Tibial artery (tissue), 4 donors: Measurements from ENCODE around the gene ACTRT2.

Experiments used
- DNase-seq, 2 donors: peaks; one replicate each; pipeline ENCODE4 v3.0.0-alpha.2; 2019
- H3K27ac ChIP-seq, 2 donors: fragments of 200-600 bp; sonication (generic) in 1 of 2; 1 replicate in 1 of 2; 2 replicates in 1 of 2; pipeline ENCODE4 v1.5.1; 2018 to 2019; ENCODE audit warnings: mild to moderate bottlenecking in 1 of 2
- H3K27me3 ChIP-seq, 2 donors: fragments of 200-600 bp; sonication (generic) in 1 of 2; one replicate each; pipeline versions ENCODE4 v1.5.1 to v1.6.0; 2016 to 2019
- H3K36me3 ChIP-seq, 3 donors: fragments of 200-600 bp; sonication (generic) in 2 of 3; one replicate each; pipeline ENCODE4 v1.5.1; 2016 to 2019; ENCODE audit warnings: mild to moderate bottlenecking in 2 of 3
- H3K4me1 ChIP-seq, 4 donors: fragments of 200-600 bp; sonication (generic) in 2 of 4; 1 replicate in 3 of 4; 2 replicates in 1 of 4; pipeline ENCODE4 v1.5.1; 2016 to 2019
- H3K4me3 ChIP-seq, 2 donors: fragments of 200-600 bp; sonication (generic) in 1 of 2; 1 replicate in 1 of 2; 2 replicates in 1 of 2; pipeline ENCODE4 v1.5.1; 2018 to 2019; ENCODE audit warnings: mild to moderate bottlenecking in 2 of 2
- H3K9me3 ChIP-seq, 3 donors: fragments of 200-600 bp; sonication (generic) in 1 of 3; one replicate each; pipeline ENCODE4 v1.5.1; 2016 to 2019
- CTCF ChIP-seq, 2 experiments: fragments of 200-600 bp in 1 of 2; fragments of 450-650 bp in 1 of 2; IDR thresholded peaks; one replicate each; pipeline ENCODE4 v1.5.1; 2017 to 2019; ENCODE audit warnings: antibody characterized with exemption in 2 of 2, mild to moderate bottlenecking in 1 of 2, moderate library complexity in 1 of 2
- intact Hi-C: fragments of 100-400 bp; cut with DNase I; formaldehyde crosslinking; loops from one replicate; pipeline ENCODE4 v1.15.0; 2023; ENCODE audit warnings: low total_unique reads

Gene ACTRT2

GRCh38 chr1:2982615-2983318 lies 38.5 kb upstream of the ACTRT2 start:
- H3K4me1 ChIP-seq: peaks cover 0 to 45% (median 23%) of the 10 kb centered on the region in 4 donors
- H3K36me3 ChIP-seq: no peaks in the 10 kb centered on the region
- no peak overlapping the region for H3K27ac ChIP-seq
- no peak for TF ChIP-seq CTCF (IDR thresholded peaks at IDR 0.05)
- no peaks in the 10 kb centered on the region for H3K9me3 ChIP-seq
- peaks cover 0 to 17% of the 10 kb centered on the region in 2 donors for H3K27me3 ChIP-seq
- intact Hi-C loops: no loop called here
- peak; percentile 18 to 78 for DNase-seq
- peak overlapping the region in 1 of 2 donors; percentile 14 for H3K4me3 ChIP-seq

GRCh38 chr1:2983319-2983705 lies 38.0 kb upstream of the ACTRT2 start:
- DNase-seq: peak in 1 of 2 donors; percentile 1
- no peak for TF ChIP-seq CTCF (IDR thresholded peaks at IDR 0.05)
- intact Hi-C loops: no loop called here
- no peaks in the 10 kb centered on the region for H3K9me3 ChIP-seq
- peak overlapping the region in 1 of 2 donors; percentile 28 for H3K27ac ChIP-seq
- H3K36me3 ChIP-seq: no peaks in the 10 kb centered on the region
- H3K4me3 ChIP-seq: peak overlapping the region in 1 of 2 donors; percentile 14
- H3K4me1 ChIP-seq: peaks cover 0 to 45% (median 23%) of the 10 kb centered on the region in 4 donors
- peaks cover 0 to 19% of the 10 kb centered on the region in 2 donors for H3K27me3 ChIP-seq

DNA sequence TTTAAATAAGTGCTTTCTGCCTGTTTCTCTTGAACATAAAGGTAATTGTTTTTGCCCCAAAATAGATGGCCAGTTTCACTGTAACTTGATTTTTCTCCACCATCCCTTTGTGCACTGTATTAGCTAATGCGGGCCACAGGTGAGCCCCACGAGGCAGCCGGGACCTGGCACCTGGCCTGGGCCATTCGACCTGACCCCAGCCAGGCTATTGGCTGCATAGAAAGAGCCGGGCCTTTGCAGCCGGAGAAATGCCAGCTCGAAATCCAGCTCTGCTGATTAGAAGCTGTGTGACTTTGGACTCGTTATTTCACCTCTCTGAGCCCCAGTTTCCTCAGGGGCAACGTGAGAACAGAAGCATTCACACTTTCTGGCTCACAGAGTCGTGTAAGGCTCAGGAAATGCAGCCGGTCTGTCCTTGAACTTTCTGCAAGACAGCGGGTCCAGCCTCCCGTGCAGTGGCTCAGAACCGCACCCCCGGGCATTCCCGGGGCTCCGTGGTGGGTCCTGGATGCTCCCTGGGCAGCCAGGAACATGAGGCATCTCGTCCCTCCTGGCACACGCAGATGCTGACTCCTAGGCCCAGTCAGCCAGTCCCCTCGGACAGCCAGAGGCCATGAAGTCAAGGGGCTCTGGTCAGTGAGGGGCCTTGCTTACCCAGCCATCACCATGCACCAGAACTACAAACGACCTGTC lies 37.4 kb upstream of the ACTRT2 start:
- Histone ChIP-seq H3K4me1 (peaks cover 0 to 45% (median 23%) of the 10 kb centered on the region in 4 donors), H3K4me3 (no peak overlapping the region), H3K9me3 (no peaks in the 10 kb centered on the region), H3K27me3 (peaks cover 0 to 25% of the 10 kb centered on the region in 2 donors), H3K27ac (peak overlapping the region in 1 of 2 donors; percentile 28), H3K36me3 (no peaks in the 10 kb centered on the region)
- no peak for TF ChIP-seq CTCF (IDR thresholded peaks at IDR 0.05)
- peak in 1 of 2 donors; percentile 62 for DNase-seq
- intact Hi-C loops: no loop called here

GRCh38 chr1:2984399-2985061 lies 36.7 kb upstream of the ACTRT2 start:
- Histone ChIP-seq H3K9me3 (no peaks in the 10 kb centered on the region), H3K27me3 (peaks cover 0 to 26% of the 10 kb centered on the region in 2 donors), H3K4me3 (no peak overlapping the region), H3K27ac (no peak overlapping the region), H3K36me3 (no peaks in the 10 kb centered on the region), H3K4me1 (peaks cover 0 to 44% (median 23%) of the 10 kb centered on the region in 4 donors)
- TF ChIP-seq CTCF (IDR thresholded peaks at IDR 0.05): no peak
- intact Hi-C loops: no loop called here
- peak in 1 of 2 donors; percentile 51 for DNase-seq

GRCh38 chr1:2985067-2985561 lies 36.2 kb upstream of the ACTRT2 start:
- Histone ChIP-seq H3K4me3 (no peak overlapping the region), H3K9me3 (no peaks in the 10 kb centered on the region), H3K4me1 (peaks cover 0 to 38% (median 20%) of the 10 kb centered on the region in 4 donors), H3K27me3 (peaks cover 0 to 32% of the 10 kb centered on the region in 2 donors), H3K27ac (no peak overlapping the region), H3K36me3 (no peaks in the 10 kb centered on the region)
- TF ChIP-seq CTCF (IDR thresholded peaks at IDR 0.05): no peak
- DNase-seq: peak in 1 of 2 donors; percentile 51
- intact Hi-C loops: no loop called here
